Smooth muscle cell (in vitro differentiated cells): ENCODE data around the gene PLEKHM2. TPM values are rescaled to one million over a fixed set of nuclear protein-coding genes. Genes with fewer than 3 reads are reported as not detected.

Source experiments
- DNase-seq: peaks from one replicate; lab custom pipeline; 2025; ENCODE audit not compliant: unreplicated experiment; lab: John Stamatoyannopoulos, UW
- H2AFZ ChIP-seq: fragments of 200-600 bp; sonication (generic); 2 replicates; pipeline ENCODE4 v1.6.0; 2016; ENCODE audit warnings: antibody characterized with exemption, low read depth, mild to moderate bottlenecking
- H3F3A ChIP-seq: fragments of 200-600 bp; sonication (generic); 2 replicates; pipeline ENCODE4 v1.6.0; 2017; ENCODE audit warnings: antibody characterized with exemption, low read depth
- H3K27ac ChIP-seq: fragments of 200-600 bp; sonication (generic); 2 replicates; pipeline ENCODE4 v1.5.1; 2016; ENCODE audit warnings: low read depth, mild to moderate bottlenecking
- H3K27me3 ChIP-seq: fragments of 200-600 bp; sonication (generic); 2 replicates; pipeline ENCODE4 v1.6.1; 2016; ENCODE audit warnings: low read depth, mild to moderate bottlenecking
- H3K36me3 ChIP-seq: fragments of 200-600 bp; sonication (generic); 2 replicates; pipeline ENCODE4 v1.5.1; 2016; ENCODE audit warnings: low read depth
- H3K4me1 ChIP-seq: fragments of 200-600 bp; sonication (generic); 2 replicates; pipeline ENCODE4 v1.5.1; 2016; ENCODE audit warnings: low read depth
- H3K4me2 ChIP-seq: fragments of 200-600 bp; sonication (generic); 2 replicates; pipeline ENCODE4 v1.6.0; 2016; ENCODE audit warnings: mild to moderate bottlenecking
- H3K4me3 ChIP-seq: fragments of 200-600 bp; sonication (generic); 2 replicates; pipeline ENCODE4 v1.5.1; 2016; ENCODE audit warnings: mild to moderate bottlenecking
- H3K79me2 ChIP-seq: fragments of 200-600 bp; sonication (generic); 2 replicates; pipeline ENCODE4 v1.6.0; 2016; ENCODE audit warnings: low read depth, mild to moderate bottlenecking
- H3K9ac ChIP-seq: fragments of 200-600 bp; sonication (generic); 2 replicates; pipeline ENCODE4 v1.6.0; 2016; ENCODE audit warnings: low read depth
- H3K9me3 ChIP-seq: fragments of 200-600 bp; sonication (generic); replicated peaks from 2 replicates; pipeline ENCODE4 v1.5.1; 2016; ENCODE audit warnings: low read depth
- H4K20me1 ChIP-seq: fragments of 200-600 bp; sonication (generic); 2 replicates; pipeline ENCODE4 v1.6.0; 2016; ENCODE audit warnings: low read depth
- CTCF ChIP-seq: fragments of 200-600 bp; sonication (generic); IDR thresholded peaks from 2 replicates; pipeline ENCODE4 v1.5.1; 2017; ENCODE audit warnings: borderline replicate concordance, mild to moderate bottlenecking, antibody characterized with exemption; ENCODE audit not compliant: insufficient read depth, poor library complexity, severe bottlenecking
- WGBS: methylation state at CpG from one replicate; pipeline ENCODE4 v1.1.7; 2016; ENCODE audit warnings: low lambda C conversion rate; 5-methylcytosine and 5-hydroxymethylcytosine counted together
- polyA plus RNA-seq: library from polyadenylated mRNA; unstranded; fragments of >200 nt; fragmentation: Nextera tagmentation; extraction: Ambion mirVana; gene quantifications from 2 replicates; pipeline ENCODE4 v1.2.1, GENCODE V29; 2016
- total RNA-seq: library from RNA; depleted of rRNA; stranded (reverse); fragments of >200 nt; gene quantifications from 2 replicates; pipeline ENCODE4 v1.2.3, GENCODE V29; 2014

The PLEKHM2 gene
- total and polyA plus RNA-seq, 2 experiments from 2014 or later = 26.5 to 39.6 TPM

DNA sequence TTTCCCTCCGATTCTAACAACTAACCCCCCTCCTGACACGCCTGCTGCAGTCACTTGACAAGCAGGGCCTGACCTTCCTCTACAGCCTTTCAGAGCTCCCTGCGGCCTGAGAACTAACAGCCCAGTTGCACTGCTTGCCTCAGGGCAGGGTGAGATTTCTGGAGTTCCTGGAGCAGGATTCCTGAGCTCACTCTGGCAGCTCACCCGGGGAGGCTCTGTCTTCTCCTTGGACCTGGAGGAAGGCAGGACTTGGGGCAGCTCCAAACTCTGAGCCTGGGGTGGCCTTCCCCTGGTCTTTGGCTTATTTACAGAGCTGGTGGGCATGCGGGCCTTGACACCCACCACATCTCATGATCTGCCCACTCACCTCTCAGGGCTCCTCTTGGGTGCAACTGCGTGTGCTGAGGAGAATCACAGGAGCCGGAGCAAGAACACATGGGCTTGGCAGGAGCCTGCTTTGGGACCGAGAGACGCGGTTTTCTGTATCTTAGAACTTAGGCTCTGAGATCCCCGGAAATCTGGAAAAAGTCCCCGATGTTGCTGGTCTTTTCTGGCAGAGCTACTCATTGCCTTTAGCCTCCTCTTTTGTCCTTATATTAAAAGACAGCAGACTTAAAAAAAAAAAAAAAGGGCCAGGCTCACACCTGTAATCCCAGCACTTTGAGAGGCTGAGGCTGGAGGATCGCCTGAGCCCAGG is 38.9 kb downstream of the PLEKHM2 start:
- Histone ChIP-seq H3K4me3 (no peak overlapping the region), H3K9ac (no peak overlapping the region), H3K27me3 (no peaks in the 10 kb centered on the region), H4K20me1 (peaks cover 9% of the 10 kb centered on the region), H3K4me1 (no peaks in the 10 kb centered on the region), H2AFZ (no peak overlapping the region), H3K9me3 (no peaks in the 10 kb centered on the region), H3K79me2 (no peaks in the 10 kb centered on the region), H3F3A (no peaks in the 10 kb centered on the region), H3K27ac (no peak overlapping the region), H3K4me2 (no peak overlapping the region), H3K36me3 (no peaks in the 10 kb centered on the region)
- DNase-seq = no peak
- WGBS = 90% methylated on average over 13 of the region's 13 CpGs
- no peak for TF ChIP-seq CTCF

DNA sequence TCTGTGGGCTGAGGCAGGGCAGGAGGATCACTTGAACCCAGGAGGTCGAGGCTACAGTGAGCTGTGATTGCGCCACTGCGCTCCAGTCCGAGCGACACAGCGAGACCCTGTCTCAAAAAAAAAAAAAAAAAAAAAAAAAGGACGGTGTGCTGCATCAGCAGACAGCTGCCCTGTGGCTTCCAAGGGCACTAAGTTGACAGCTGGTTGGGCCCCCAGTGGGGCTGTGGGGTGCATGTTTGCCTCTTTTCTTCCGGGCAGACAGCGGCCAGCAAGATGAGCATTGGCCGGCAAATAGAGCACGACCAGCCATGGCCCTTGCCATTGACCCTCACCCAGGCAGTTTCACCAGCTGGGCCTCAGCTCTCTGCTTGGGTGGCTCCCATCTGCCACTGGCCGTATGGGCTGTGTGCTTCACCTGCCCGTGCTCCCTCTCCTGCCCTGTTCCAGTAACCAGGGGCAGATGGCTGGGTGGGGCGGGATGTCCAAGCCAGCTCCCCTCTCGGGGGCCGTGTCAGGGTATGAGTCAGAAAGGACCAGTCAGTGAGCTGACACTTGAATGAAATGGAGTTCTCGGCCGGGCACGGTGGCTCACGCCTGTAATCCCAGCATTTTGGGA is 39.6 kb downstream of the PLEKHM2 start:
- Histone ChIP-seq H3K9me3 (no peaks in the 10 kb centered on the region), H2AFZ (no peak overlapping the region), H4K20me1 (peaks cover 6% of the 10 kb centered on the region), H3K36me3 (no peaks in the 10 kb centered on the region), H3K27me3 (no peaks in the 10 kb centered on the region), H3K9ac (no peak overlapping the region), H3K27ac (no peak overlapping the region), H3K4me3 (no peak overlapping the region), H3K4me2 (no peak overlapping the region), H3K79me2 (no peaks in the 10 kb centered on the region), H3K4me1 (no peaks in the 10 kb centered on the region), H3F3A (no peaks in the 10 kb centered on the region)
- TF ChIP-seq CTCF = no peak
- no peak for DNase-seq
- 89% methylated on average over 20 of the region's 20 CpGs for WGBS

GRCh38 chr1:15724949-15725880 is 41.1 kb downstream of the PLEKHM2 start:
- H3K79me2 ChIP-seq = no peaks in the 10 kb centered on the region
- H3F3A ChIP-seq = no peaks in the 10 kb centered on the region
- no peak overlapping the region for H3K9ac ChIP-seq
- peaks cover 6% of the 10 kb centered on the region for H4K20me1 ChIP-seq
- H3K9me3 ChIP-seq = no peaks in the 10 kb centered on the region
- no peak for DNase-seq
- no peaks in the 10 kb centered on the region for H3K36me3 ChIP-seq
- H3K4me2 ChIP-seq = no peak overlapping the region
- H3K4me3 ChIP-seq = no peak overlapping the region
- no peaks in the 10 kb centered on the region for H3K4me1 ChIP-seq
- H2AFZ ChIP-seq = no peak overlapping the region
- WGBS = 86% methylated on average over 26 of the region's 26 CpGs
- H3K27me3 ChIP-seq = no peaks in the 10 kb centered on the region
- no peak for TF ChIP-seq CTCF
- H3K27ac ChIP-seq = no peak overlapping the region
